Stimulated activated CD4-positive, alpha-beta T cell treated with anti-CD3 and anti-CD28 coated beads, Interleukin-1b, Interleukin-23, amount 100 ng/mL, for 24 hours (primary cell): ENCODE data around the gene HIVEP3.
A peak's percentile ranks its signal among the peaks of the same experiment; 100 is the strongest.
"Not testable (repeated sequence)": the region's sequence is repeated elsewhere in the genome, so short reads cannot be mapped to it uniquely, and the experiment has no call there.

Experiments
- DNase-seq, 4 experiments: peaks; one replicate each; pipeline ENCODE4 v3.0.0-alpha.2; 2020; ENCODE audit warnings: low read depth in 4 of 4, low spot score in 1 of 4

The HIVEP3 gene

DNA sequence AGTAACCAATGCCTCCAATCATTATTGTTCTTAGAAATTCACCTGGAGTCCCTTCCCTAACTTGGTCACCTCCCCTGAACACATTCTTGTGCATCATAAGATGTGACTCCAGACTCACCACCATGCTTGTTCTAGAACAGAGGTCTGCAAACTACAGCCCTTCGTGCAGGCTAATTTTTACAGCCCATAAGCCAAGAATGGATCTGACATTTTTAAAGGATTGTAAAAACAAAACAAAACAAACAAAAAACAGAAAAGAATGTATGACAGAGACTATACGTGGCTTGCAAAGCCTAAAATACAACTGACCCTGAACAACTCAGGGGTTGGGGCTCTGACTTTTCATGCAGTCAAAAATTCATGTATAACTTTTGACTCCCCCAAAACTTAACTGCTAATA, 6.2 kb upstream of the HIVEP3 start:
- no peak for DNase-seq

GRCh38 chr1:41921271-41921670, 2.5 kb upstream of the HIVEP3 start:
- DNase-seq: not testable (repeated sequence)

DNA sequence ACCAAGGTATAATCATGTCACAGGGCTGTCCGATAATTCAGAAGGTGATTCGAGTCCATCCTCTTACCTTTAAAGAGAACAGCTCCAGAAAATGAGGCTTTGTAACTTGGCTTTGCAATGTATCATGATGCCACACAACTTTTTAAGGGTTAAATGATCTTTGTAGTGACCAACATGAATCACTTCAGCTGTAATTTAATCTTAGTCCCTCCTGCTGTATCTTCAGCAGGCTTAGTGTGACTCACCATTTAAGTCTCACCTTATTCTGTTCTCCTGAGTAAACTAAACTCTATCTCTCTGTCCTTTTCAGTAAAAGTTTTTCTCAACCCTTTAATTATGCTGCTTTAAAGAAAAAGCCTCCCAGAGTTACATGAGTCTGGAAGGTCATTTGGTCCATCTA, 1.9 kb upstream of the HIVEP3 start:
- DNase-seq: no peak

GRCh38 chr1:41919764-41920397, 1.2 kb upstream of the HIVEP3 start:
- peak; percentile 35 to 74 (median 52) for DNase-seq

GRCh38 chr1:41919131-41919530, 409 bp upstream of the HIVEP3 start:
- DNase-seq: no peak

- peak in 1 of 4 experiments; percentile 30 for DNase-seq
Measured at GRCh38 chr1:41917835-41918449, 780 bp downstream of the HIVEP3 start.

GRCh38 chr1:41917076-41917475, 1.6 kb downstream of the HIVEP3 start:
- no peak for DNase-seq

- DNase-seq: no peak
Measured at GRCh38 chr1:41915786-41916571, 2.7 kb downstream of the HIVEP3 start.

- no peak for DNase-seq
Measured at GRCh38 chr1:41914516-41914915, 4.2 kb downstream of the HIVEP3 start.

GRCh38 chr1:41913014-41913413, 5.7 kb downstream of the HIVEP3 start:
- DNase-seq: no peak

GRCh38 chr1:41908288-41908895, 10.3 kb downstream of the HIVEP3 start:
- DNase-seq: no peak

DNA sequence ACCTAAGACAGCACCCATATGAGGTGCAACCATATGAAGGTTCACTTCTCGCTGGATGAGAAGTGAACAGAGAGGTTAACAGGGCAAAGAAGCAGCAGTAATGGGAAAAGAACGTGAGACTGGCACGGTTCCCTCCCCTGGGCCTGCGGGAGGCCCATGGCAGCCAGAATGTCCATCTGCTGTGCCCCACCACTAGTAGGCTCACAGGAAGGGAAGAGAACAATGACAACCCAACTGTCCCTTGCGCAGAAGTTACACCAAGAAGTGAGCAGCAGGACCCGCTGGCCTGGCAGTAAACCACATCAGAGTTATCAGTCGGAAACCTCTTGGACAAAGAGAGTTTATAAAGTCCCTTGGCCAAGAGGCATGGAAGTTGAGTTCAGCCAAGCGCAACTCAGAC, 11.3 kb downstream of the HIVEP3 start:
- no peak for DNase-seq

DNA sequence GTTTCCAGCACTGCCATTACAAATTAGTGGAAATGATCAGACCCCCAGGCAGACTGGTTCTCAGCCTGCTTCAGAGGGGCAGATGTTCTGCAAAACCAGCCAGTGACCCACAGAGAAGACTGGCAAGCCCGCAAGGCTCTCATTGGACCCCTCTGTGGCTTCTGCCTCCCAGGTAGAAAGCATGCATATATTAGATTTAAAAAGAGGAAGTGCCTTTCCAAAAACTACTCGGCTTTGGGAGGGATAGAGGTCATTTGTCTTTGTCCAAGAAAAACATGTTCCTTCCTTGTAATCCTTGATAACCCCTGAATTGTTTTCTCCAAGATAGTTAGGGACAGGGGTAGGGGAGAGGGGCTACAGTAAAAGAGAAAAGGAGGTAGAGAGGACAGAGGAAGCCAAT, 11.8 kb downstream of the HIVEP3 start:
- no peak for DNase-seq

GRCh38 chr1:41905093-41905675, 13.5 kb downstream of the HIVEP3 start:
- DNase-seq: no peak

DNA sequence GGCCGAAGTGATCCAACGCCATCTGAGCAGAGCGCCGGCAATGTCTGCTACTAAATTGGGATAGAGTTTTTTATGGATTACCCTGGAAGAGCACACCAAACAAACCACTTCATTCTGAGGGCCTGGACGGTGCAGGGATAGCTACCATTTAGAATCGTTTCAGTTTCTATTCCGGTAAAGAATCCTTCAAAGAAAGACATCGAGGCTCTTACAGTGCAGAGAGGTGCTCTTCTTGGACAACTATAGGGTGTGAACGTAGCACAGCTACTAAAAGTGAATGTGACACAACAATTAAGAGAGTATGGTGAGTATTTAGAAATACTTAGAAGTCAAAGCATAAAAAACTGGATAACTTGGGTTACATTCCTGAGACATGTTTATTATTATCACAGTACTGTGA, 16.1 kb downstream of the HIVEP3 start:
- no peak for DNase-seq

DNA sequence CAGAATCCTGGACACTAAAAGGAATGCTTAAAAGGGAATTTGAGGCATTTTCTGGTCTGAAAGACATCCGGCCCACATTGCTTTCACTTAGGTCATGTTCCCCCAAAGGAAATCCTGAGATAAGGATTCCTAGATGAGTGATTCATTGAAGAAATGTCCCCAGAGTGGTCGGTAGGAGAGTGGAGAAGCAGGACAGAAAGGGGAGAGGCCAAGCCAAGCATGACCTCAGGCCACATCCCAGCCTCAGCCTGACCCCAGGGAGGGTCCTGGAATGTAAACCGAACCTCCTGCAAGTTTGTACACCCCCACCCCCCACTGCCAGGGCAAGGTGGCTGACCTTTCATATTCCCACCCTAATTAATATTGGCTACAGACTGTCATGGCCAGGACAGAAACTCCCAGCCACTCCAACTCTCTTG, 16.6 kb downstream of the HIVEP3 start:
- no peak for DNase-seq

- no peak for DNase-seq
Measured at GRCh38 chr1:41901551-41901950, 17.2 kb downstream of the HIVEP3 start.

- no peak for DNase-seq
Measured at GRCh38 chr1:41900603-41901444, 17.9 kb downstream of the HIVEP3 start.

GRCh38 chr1:41898191-41898713, 20.5 kb downstream of the HIVEP3 start:
- peak; percentile 22 to 63 (median 42) for DNase-seq

DNA sequence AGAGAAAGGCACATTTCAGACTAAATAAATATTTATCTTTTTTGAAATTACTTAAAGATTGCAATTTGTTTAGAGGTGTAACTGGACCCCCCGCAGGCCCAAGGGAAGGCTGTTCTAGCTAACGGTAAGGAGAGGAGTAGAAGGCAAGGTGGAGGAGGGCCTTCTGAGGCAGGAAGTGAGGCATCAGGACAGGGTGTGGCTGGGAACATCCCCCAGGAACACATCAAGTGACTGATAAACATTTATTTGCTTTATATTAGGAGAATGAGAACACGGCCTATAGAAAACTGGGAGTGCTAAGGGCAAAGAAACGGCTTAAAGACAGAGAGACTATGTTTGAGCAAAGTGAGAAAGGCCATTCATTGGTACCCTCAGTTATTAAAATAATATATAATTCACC, 23.2 kb downstream of the HIVEP3 start:
- no peak for DNase-seq
